Activated CD8-positive, alpha-beta memory T cell treated with anti-CD3 and anti-CD28 coated beads for 1 hour (primary cell): ENCODE measurements around the gene SP140.
"Not testable (repeated sequence)": the region's sequence is repeated elsewhere in the genome, so short reads cannot be mapped to it uniquely, and the experiment has no call there.

Experiments
- DNase-seq, 2 donors: peaks; one replicate each; pipeline ENCODE4 v3.0.0-alpha.2; 2020; ENCODE audit warnings: low read depth in 1 of 2; ENCODE audit errors: extremely low read depth in 1 of 2

SP140 gene

GRCh38 chr2:230325316-230326243 is 100.0 kb downstream of the SP140 start:
- DNase-seq = no peak

GRCh38 chr2:230326453-230327417 is 101.2 kb downstream of the SP140 start, which contains the start of gene SP140L:
TSS of gene SP140L (plus strand) at chr2:230327193. CDS start at chr2:230327270, 77 bp downstream.
- DNase-seq = peak; percentile 58 to 63

DNA sequence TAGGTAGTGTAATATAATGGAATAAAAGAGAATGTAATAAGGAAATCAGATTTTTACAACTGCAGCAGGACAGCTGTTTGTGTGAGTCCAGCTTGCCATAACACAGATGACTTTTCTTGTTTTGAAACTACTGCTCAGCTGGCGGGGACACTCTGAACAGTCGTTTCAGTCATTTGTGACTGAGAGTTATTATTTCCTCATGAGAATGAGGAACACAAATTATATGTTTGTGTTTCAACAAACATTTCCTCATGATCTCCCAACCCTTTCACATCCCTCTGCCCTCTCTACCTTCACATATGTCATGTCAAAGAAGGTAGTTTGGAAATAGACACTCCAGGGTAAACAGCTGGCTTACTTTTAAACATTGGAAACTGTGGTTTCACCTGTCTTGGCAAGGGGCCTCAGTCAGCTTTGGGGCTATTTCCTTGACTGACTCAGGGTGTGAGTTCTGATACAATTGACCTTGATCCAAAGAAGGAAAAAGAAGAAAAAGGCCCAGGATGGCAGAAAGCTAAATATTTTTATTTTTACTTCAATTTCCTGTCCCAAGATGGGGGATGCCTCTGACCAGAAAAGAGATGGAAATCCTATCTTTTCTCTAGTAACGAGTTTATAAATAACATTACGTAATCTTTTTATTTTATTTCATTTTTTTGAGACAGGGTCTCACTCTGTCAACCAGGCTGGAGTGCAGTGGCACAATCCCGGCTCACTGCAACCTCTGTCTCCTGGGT is 102.0 kb downstream of the SP140 start:
- DNase-seq = no peak

GRCh38 chr2:230328155-230328458 is 102.6 kb downstream of the SP140 start:
- no peak for DNase-seq

DNA sequence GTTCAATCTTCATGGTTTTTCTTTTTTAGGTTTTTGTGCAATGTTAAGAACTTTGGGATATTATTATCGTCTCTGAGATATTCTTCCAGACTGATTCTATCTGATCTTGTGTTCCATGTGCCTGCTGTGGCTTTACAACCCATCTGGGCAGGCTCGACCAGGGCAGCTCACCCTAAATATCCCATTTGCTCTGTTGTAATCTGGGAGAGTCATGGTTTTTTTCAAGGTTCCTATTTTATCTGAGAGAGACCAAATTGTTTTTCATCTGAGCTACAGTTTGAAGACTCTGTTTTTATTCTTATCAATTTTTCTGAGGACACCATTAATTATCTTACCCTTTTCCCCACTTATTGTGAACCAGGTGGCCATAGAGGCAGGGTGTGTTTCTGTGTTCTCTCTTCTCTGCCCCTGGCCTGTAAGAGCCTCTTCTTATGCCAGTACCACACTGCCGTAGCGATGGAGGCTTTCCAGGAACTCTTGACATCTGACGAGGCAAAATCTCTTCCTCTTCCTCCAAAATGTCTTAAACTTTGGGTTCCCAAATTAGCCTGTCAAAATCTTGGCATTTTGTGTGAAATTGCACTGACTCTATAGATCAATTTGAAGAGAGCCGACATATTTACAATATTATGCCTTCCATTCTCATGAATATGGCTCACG is 104.5 kb downstream of the SP140 start:
- DNase-seq = no peak

DNA sequence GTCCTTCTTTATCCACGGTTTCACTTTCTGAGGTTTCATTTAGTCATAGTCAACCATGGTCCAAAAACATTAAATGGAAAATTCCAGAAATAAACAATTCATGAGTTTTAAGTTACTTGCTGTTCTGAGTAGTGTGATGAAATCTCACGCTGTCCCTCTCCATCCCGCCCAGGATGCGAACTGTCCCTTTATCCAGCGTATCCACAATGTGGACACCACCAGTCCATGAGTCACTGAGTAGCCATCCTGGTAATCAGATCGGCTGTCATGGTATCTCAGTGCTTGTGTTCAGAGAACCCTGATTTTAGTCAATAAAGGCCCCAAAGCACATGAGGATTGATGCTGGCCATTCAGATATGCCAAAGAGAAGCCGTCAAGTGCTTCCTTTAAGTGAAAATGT is 105.2 kb downstream of the SP140 start:
- no peak for DNase-seq

GRCh38 chr2:230335461-230335863 is 109.9 kb downstream of the SP140 start:
- no peak for DNase-seq

DNA sequence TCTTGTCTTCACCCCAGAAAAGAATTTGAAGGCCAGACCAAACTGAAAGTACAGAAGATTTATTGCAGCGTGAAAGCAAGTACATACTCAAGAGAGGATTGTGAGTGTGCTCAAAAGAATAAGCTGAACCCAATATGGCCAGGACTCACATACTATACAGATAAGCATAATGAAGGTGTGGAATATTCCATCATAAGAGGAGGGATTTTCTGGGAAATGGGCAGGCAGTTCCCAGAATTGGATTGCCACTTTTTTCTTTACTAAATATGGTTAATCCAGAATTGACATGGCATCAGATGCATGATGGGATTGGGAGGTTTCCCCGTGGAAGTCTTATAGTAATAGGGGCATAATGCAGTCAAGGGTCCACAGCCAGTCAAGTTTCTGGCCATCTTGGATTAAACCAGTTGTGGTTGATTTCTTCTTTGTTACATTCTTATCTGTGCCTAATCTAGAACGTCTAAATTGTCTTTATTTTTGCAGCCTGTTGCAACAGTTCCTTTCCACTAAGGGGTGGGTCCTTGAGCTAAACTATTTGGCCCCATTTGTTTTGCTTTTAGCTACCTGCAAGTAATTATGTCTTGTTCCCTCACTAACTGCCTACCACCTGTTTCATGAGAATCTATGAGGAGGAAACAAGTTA is 110.4 kb downstream of the SP140 start:
- DNase-seq = no peak

DNA sequence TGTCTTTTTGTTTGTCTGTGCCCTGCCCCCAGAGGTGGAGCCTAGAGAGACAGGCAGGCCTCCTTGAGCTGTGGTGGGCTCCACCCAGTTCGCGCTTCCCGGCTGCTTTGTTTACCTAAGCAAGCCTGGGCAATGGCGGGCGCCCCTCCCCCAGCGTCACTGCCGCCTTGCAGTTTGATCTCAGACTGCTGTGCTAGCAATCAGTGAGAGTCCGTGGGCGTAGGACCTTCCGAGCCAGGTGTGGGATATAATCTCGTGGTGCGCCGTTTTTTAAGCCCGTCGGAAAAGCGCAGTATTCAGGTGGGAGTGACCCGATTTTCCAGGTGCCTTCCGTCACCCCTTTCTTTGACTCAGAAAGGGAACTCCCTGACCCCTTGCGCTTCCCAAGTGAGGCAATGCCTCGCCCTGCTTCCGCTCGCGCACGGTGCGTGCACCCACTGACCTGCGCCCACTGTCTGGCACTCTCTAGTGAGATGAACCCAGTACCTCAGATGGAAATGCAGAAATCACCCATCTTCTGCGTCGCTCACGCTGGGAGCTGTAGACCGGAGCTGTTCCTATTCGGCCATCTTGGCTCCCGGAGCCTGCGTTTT is 116.5 kb downstream of the SP140 start:
- not testable (repeated sequence) for DNase-seq

- not testable (repeated sequence) for DNase-seq
Measured at GRCh38 chr2:230343041-230343624, 117.6 kb downstream of the SP140 start.

DNA sequence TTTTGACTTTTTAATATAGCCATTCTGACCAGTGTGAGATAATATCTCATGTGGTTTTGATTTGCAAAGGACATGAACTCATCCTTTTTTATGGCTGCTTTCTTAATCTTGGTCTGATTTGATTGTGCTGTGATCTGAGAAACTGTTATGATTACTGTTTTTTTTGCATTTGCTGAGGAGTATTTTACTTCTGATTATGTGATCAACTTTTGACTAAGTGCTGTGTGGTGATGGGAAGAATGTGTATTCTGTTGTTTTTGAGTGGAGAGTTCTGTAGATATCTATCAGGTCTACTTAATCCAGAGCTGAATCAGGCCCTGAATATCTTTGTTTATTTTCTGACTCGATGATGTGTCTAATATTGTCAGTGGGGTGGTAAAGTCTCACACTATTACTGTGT is 118.2 kb downstream of the SP140 start:
- no peak for DNase-seq

GRCh38 chr2:230346465-230346864 is 120.9 kb downstream of the SP140 start:
- DNase-seq = no peak

DNA sequence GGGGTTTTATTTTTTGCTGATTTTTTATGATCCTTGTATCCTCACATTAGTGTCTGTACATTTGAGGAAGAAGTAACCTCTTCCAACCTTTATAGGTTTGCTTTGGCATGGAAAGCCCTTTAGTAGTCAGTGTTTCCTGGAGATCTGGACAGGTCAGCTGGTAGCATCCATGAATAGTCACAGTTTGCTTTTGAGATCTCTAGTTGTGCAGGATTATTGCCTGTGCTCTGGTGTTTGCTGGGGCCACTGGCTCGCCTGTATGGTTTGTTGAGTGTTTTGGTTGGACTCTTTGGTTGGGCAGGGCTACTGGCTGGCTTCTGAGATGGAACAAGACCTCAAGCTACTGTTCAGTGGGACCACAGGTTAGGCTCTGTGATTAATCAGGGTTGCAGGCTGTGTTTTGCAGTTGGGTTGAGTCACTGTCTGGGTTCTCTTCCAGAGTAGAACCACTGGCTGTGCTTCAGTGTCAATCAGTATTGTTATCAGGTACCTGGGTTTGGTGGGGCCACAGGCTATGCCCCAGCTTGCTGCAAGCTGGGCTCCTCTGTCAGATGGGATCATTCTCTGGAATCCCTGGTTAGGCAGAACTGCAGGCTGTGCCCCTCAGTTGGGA is 121.5 kb downstream of the SP140 start:
- no peak for DNase-seq

- DNase-seq = no peak
Measured at GRCh38 chr2:230347659-230348305, 122.2 kb downstream of the SP140 start.

GRCh38 chr2:230348787-230349186 is 123.3 kb downstream of the SP140 start:
- no peak for DNase-seq

- no peak for DNase-seq
Measured at GRCh38 chr2:230356084-230356483, 130.5 kb downstream of the SP140 start.

DNA sequence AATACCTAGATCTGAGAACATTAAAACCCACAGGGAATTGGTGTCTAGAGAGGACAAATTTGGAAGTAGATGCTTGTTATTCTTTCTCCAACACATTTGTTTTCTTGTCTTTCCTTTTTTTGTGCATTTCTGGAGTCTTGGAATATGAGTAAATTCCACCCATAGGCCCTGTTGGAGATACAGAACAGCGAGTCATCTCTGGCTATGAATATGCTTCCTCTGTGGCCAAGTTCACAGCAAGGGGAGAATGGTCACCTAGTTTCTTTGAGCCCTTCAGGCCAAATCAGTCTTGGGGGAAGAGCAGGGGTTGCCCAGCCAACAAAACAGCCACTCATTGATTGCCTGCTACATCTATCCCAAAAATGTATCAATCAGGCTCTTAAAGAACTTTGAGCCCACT is 132.8 kb downstream of the SP140 start:
- DNase-seq = no peak

DNA sequence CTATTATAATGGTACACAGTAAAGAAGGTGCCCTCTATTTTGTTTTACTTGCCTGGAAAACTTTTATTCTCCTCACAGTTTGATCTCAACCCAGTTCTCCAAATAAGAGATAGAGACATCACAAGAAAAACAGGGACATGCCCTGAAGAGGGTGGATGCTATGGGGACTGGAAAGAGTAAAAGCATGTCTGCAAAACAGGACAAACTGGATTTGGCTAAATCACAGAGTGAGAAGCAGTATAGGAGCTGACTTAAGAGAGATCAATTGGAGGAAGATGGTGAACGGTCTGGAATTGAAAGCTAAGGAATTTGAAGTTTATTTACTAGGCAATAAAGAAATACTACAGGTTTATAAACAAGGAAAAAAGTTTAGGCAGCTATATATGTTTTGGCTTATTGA is 134.5 kb downstream of the SP140 start:
- DNase-seq = no peak
